Neural cell (in vitro differentiated cells): ENCODE data around the gene PHACTR3.

Source experiments
- CTCF ChIP-seq: fragments of 450-650 bp; IDR thresholded peaks from 2 replicates; pipeline ENCODE4 v1.5.1; 2014; ENCODE audit warnings: antibody characterized with exemption, mild to moderate bottlenecking, moderate library complexity; ENCODE audit not compliant: poor library complexity, severe bottlenecking
- EP300 ChIP-seq: fragments of 450-650 bp; conservative IDR thresholded peaks from 2 replicates; pipeline ENCODE4 v1.6.1; 2014; ENCODE audit warnings: antibody characterized with exemption, mild to moderate bottlenecking, moderate library complexity; ENCODE audit not compliant: poor library complexity, severe bottlenecking
- EZH2 ChIP-seq: fragments of 200-600, 300-800 bp; shearing (Covaris generic), sonication (generic); IDR thresholded peaks from 2 replicates; pipeline ENCODE4 v1.6.1; 2014; ENCODE audit warnings: antibody characterized with exemption, low read length, borderline replicate concordance, mild to moderate bottlenecking; ENCODE audit not compliant: insufficient read depth, poor library complexity, severe bottlenecking
- MXI1 ChIP-seq: fragments of 450-650 bp; conservative IDR thresholded peaks from 2 replicates; pipeline ENCODE4 v1.6.1; 2014; ENCODE audit warnings: antibody characterized with exemption, mild to moderate bottlenecking; ENCODE audit not compliant: poor library complexity, severe bottlenecking
- POLR2AphosphoS5 ChIP-seq: IDR thresholded peaks from 2 replicates; pipeline ENCODE4 v1.6.1; 2012
- RAD21 ChIP-seq: fragments of 450-650 bp; conservative IDR thresholded peaks from 2 replicates; pipeline ENCODE4 v1.6.1; 2014; ENCODE audit warnings: antibody characterized with exemption, mild to moderate bottlenecking, moderate library complexity
- REST ChIP-seq: IDR thresholded peaks from 2 replicates; pipeline ENCODE4 v1.6.1; 2012; ENCODE audit warnings: borderline replicate concordance
- SMC3 ChIP-seq: fragments of 450-650 bp; conservative IDR thresholded peaks from 2 replicates; pipeline ENCODE4 v1.6.1; 2014; ENCODE audit warnings: antibody characterized with exemption, mild to moderate bottlenecking, moderate library complexity; ENCODE audit not compliant: poor library complexity
- TAF1 ChIP-seq: IDR thresholded peaks from 2 replicates; pipeline ENCODE4 v1.6.1; 2012; ENCODE audit warnings: low read depth

- TF ChIP-seq CTCF, result no peak
- TF ChIP-seq TAF1, result no peak
- TF ChIP-seq REST, result no peak
- no peak for TF ChIP-seq POLR2AphosphoS5
- no peak for TF ChIP-seq EZH2
- no peak for TF ChIP-seq EP300
- TF ChIP-seq MXI1, result no peak
- TF ChIP-seq RAD21, result no peak
- TF ChIP-seq SMC3, result no peak
Observed at GRCh38 chr20:59630526-59630925, 26.2 kb downstream of the PHACTR3 start.
